ENCODE results near the gene BORCS5.

BORCS5 gene

DNA sequence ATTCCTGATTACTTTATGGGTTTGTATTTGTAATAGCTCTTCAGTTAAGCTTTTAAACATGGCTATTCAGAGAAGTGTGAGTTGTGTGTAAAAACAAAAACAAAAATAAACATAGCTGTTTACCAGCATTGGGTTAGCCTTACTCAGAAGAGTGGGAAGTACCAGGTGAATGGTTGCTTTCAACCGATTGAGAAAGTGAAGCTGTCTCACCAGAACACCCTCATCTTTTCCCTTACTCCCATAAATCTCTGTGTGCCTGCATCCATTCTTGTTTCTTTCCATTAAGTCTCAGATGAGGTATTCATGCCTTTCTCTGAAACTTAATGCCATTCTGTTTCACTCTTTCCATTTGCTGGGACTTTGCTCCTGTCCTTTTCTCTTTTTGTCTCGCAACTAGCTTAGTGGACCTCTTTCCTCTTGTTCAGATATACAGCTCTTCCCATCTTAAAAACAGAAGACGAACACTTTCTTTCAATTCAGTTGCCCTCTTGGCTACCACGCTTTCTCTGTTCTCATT lies 10.7 kb downstream of the BORCS5 start:
- DNase-seq: no peak
- TF ChIP-seq, protein P1, sequence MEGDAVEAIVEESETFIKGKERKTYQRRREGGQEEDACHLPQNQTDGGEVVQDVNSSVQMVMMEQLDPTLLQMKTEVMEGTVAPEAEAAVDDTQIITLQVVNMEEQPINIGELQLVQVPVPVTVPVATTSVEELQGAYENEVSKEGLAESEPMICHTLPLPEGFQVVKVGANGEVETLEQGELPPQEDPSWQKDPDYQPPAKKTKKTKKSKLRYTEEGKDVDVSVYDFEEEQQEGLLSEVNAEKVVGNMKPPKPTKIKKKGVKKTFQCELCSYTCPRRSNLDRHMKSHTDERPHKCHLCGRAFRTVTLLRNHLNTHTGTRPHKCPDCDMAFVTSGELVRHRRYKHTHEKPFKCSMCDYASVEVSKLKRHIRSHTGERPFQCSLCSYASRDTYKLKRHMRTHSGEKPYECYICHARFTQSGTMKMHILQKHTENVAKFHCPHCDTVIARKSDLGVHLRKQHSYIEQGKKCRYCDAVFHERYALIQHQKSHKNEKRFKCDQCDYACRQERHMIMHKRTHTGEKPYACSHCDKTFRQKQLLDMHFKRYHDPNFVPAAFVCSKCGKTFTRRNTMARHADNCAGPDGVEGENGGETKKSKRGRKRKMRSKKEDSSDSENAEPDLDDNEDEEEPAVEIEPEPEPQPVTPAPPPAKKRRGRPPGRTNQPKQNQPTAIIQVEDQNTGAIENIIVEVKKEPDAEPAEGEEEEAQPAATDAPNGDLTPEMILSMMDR (IDR thresholded peaks at IDR 0.05; ENCODE audit: low read depth, low read length): no peak
- H3K4me3 ChIP-seq (ENCODE audit: low read depth, low read length): no peak overlapping the region
- no peaks in the 10 kb centered on the region for H3K9me3 ChIP-seq (ENCODE audit: severe bottlenecking)
- H3K27me3 ChIP-seq (ENCODE audit: insufficient read depth, low read depth, severe bottlenecking): no peaks in the 10 kb centered on the region
- H3K27ac ChIP-seq: no peak overlapping the region
- no peaks in the 10 kb centered on the region; the same call in 1 of the 2 replicates for H3K36me3 ChIP-seq

DNA sequence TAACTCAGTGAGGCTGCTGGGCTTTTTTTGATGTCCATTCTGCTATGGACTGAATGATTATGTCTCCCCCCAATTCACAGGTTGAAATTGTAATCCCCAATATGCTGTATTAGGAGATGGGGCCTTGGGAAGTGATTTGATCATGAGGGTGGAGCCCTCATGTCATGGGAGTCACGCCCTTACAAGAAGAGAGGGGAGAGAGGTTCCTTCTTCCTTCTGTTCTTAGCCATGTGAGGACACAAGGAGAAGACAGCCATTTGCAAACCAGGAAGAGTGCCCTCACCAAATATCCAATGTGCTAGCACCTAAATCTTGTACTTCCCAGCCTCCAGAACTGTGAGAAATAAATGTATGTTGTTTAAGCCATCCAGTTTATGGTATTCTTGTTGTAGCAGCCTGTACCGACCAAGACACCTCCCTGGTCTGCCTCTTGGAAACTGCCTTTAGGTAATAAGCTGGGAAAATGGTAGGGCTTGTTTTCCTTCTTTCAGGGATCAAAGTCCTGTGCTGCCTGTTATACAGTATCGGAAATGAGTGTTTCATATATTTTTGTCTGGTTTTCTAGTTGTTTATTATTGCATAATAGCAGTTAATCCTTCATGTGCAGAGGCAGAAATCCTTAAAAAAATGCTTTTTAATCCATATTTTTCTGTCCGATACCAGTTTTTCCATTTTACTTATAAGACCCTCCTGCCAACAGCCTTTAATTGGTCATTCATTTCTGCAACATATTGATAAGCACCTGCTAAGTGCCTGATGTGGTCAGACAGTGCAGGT lies 16.3 kb downstream of the BORCS5 start:
- Histone ChIP-seq H3K9me3 (ENCODE audit: severe bottlenecking) (no peaks in the 10 kb centered on the region), H3K36me3 (no peaks in the 10 kb centered on the region; the same call in 1 of the 2 replicates), H3K4me3 (ENCODE audit: low read depth, low read length) (no peak overlapping the region), H3K27ac (no peak overlapping the region), H3K27me3 (ENCODE audit: insufficient read depth, low read depth, severe bottlenecking) (no peaks in the 10 kb centered on the region)
- DNase-seq: no peak
- TF ChIP-seq, protein P1 (IDR thresholded peaks at IDR 0.05; ENCODE audit: low read depth, low read length): no peak

GRCh38 chr12:12376646-12377448 lies 20.0 kb downstream of the BORCS5 start:
- H3K4me3 ChIP-seq (ENCODE audit: low read depth, low read length): no peak overlapping the region
- TF ChIP-seq, protein P1 (IDR thresholded peaks at IDR 0.05; ENCODE audit: low read depth, low read length): peak; percentile 41; the same call in 1 of the 2 replicates
- no peak overlapping the region for H3K27ac ChIP-seq
- DNase-seq: no peak
- H3K36me3 ChIP-seq: no peaks in the 10 kb centered on the region
- H3K27me3 ChIP-seq (ENCODE audit: insufficient read depth, low read depth, severe bottlenecking): no peaks in the 10 kb centered on the region
- H3K9me3 ChIP-seq (ENCODE audit: severe bottlenecking): no peaks in the 10 kb centered on the region

DNA sequence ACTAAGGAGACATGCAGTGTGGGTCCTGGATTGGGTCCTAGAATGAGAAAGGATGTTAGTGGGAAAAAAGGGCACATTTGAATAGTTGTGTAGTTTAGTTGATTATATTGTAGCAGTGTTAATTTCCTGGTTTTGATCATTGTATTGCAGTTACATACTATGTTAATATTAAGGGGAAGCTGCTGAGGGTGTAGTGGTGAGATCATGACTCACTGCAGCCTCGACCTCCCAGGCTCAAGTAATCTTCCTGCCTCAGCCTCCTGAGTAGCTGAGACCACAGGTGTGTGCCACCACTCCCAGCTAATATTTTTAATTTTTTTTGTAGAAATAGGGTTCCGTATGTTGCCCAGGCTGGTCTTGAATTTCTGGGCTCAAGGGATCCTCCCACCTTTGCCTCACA lies 21.7 kb downstream of the BORCS5 start:
- DNase-seq: no peak
- no peaks in the 10 kb centered on the region for H3K36me3 ChIP-seq
- TF ChIP-seq, protein P1 (IDR thresholded peaks at IDR 0.05; ENCODE audit: low read depth, low read length): no peak

DNA sequence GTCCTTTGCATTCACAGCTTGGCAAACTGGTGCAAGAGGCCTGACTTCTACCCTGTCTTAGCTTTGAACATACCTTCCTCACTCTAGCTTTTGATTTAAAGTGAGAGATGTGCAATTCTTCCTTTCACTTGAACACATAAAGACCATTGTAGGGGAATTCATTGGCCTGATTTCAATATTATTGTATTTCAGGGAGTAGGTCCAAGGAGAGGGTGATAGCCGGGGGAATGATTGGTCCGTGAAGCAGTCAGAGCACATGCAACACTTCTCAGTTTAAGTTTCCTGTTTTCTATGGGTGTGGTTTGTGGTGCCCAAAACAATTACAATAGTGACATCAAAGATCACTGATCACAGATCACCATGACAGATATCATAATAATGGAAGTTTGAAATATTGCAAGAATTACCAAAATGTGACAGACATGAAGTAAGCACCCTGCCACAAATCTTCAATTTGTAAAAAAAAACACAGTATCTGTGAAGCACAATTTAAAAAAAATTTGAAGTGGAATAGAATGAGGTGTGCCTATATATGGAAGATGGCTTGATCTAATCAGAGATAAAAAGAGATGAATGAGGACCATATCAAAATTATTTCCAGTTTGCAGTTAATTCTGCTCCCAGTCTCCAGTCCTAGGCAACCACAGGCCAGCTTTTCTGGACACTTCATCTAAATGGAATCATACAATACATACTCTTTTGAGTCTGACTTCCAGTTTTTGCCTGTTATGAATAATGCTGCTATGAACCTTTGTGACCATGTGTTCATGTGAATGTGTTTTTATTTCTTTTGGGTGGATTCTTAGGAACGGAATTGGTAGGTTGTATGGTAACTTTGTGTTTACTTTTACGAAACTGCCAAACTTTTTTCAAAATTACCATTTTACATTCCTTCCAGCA lies 23.2 kb downstream of the BORCS5 start:
- no peaks in the 10 kb centered on the region for H3K36me3 ChIP-seq
- no peak overlapping the region for H3K27ac ChIP-seq
- TF ChIP-seq, protein P1 (IDR thresholded peaks at IDR 0.05; ENCODE audit: low read depth, low read length): no peak
- no peak for DNase-seq
- H3K4me3 ChIP-seq (ENCODE audit: low read depth, low read length): no peak overlapping the region
- H3K9me3 ChIP-seq (ENCODE audit: severe bottlenecking): no peaks in the 10 kb centered on the region
- no peaks in the 10 kb centered on the region for H3K27me3 ChIP-seq (ENCODE audit: insufficient read depth, low read depth, severe bottlenecking)

More for the DNA sequence above, 21.7 kb downstream of the BORCS5 start:
- Histone ChIP-seq H3K27me3 (ENCODE audit: insufficient read depth, low read depth, severe bottlenecking) (no peaks in the 10 kb centered on the region), H3K4me3 (ENCODE audit: low read depth, low read length) (no peak overlapping the region), H3K9me3 (ENCODE audit: severe bottlenecking) (no peaks in the 10 kb centered on the region), H3K27ac (no peak overlapping the region)
